ENCODE measurements around the gene PFKFB4.
"Not testable (repeated sequence)": the region's sequence is repeated elsewhere in the genome, so short reads cannot be mapped to it uniquely, and the experiment has no call there.

PFKFB4 gene

GRCh38 chr3:48492461-48493202 lies 64.0 kb downstream of the PFKFB4 start:
- DNase-seq (ENCODE audit: low read depth in 2 of 2): no peak

- no peak for DNase-seq (ENCODE audit: low read depth in 2 of 2)
Measured at GRCh38 chr3:48486952-48487351, 69.7 kb downstream of the PFKFB4 start.

- not testable (repeated sequence) for DNase-seq (ENCODE audit: low read depth in 2 of 2)
Measured at GRCh38 chr3:48482822-48483221, 73.8 kb downstream of the PFKFB4 start.

DNA sequence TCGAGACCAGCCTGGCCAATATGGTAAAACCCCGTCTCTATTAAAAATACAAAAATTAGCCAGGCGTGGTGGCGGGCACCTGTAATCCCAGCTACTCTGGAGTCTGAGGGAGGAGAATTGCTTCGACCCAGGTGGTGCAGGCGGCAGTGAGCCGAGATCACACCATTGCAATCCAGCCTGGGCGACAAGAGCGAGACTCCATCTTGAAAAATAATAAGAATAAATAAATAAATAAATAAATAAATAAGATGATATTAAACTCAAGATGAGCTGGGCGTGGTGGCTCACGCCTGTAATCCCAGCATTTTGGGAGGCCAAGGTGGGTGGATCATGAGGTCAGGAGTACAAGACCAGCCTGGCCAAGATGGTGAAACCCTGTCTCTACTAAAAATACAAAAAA lies 75.7 kb downstream of the PFKFB4 start:
- not testable (repeated sequence) for DNase-seq (ENCODE audit: low read depth in 2 of 2)

DNA sequence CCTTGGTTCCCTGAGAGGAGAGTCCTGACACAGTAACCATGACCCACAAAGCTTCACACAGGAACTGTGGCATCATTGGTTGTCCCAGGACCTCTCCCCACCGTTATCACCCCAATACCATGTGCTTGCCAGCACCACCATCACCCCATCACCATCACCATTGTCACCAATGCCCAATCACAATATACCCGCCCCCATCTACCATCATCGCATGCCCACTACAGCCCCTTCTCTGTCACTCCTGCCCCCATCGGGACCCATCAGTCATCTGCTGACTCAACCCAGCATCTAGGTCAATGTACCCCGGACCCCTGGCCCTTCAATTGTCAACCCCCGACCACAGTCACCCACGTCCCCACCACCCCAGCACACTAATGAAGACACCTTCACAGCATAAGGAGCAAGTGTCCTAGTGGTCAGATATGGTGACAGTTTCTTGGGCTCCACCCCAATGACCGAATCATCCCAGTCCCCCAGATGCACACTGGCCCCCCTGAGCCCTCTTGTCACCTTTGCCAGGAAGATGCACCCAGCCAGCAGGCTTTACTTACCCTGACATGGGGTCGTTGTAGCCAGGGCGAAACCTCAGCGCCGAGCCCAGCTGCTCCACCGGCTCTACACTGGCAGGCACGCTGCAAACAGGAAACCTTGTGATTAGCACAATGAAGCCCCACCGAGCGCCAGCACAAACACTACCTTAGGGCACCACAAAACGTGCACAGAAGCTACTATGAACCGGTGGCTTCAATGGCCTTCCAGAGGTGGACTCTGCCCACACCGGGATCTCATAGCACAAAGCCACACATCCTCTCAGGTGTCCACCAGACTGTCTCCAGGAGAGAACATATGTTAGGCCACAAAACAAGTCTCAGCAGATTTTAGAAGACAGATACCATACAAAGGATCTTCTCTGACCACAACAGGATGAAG lies 77.7 kb downstream of the PFKFB4 start:
- DNase-seq (ENCODE audit: low read depth in 2 of 2): no peak

- DNase-seq (ENCODE audit: low read depth in 2 of 2): no peak
Measured at GRCh38 chr3:48477959-48478520, 78.6 kb downstream of the PFKFB4 start.

GRCh38 chr3:48476426-48477053 lies 80.1 kb downstream of the PFKFB4 start:
- DNase-seq (ENCODE audit: low read depth in 2 of 2): no peak

DNA sequence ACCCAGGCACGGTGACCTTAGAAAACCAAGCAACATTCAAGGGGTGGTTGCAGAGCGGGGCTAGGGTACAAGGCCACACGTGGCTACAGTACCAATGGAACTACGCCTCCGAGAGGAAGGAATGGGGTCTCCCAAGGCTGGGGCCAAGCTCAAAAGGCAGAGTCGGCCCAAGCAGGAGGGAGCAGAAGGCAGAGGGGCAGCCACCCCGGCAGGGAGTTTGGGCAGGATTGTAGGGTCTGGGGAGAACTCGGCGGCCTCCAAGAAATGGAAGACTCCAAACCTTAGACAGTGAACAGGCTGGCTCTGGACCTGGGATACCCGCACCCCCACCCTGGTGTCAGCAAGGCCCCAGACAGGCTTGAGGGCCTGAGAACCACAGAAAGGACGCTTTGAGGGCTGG lies 81.4 kb downstream of the PFKFB4 start:
- no peak for DNase-seq (ENCODE audit: low read depth in 2 of 2)

- DNase-seq (ENCODE audit: low read depth in 2 of 2): no peak
Measured at GRCh38 chr3:48474619-48475018, 82.0 kb downstream of the PFKFB4 start.

DNA sequence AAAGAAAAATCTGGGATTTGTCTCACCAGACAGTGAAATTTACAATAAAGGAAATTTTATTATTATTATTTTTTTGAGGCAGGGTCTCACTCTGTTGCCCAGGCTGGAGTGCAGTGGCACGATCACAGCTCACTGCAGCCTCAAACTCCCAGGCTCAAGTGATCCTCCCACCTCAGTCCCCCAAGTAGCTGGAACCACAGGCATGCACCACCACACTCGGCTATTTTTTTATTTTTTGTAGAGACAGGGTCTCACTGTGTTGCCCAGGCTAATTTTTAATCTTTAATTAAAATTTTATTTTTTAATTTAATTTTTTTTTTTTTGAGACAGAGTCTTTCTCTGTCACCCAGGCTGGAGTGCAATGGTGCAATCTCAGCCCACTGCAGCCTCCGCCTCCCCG lies 82.6 kb downstream of the PFKFB4 start:
- not testable (repeated sequence) for DNase-seq (ENCODE audit: low read depth in 2 of 2)

DNA sequence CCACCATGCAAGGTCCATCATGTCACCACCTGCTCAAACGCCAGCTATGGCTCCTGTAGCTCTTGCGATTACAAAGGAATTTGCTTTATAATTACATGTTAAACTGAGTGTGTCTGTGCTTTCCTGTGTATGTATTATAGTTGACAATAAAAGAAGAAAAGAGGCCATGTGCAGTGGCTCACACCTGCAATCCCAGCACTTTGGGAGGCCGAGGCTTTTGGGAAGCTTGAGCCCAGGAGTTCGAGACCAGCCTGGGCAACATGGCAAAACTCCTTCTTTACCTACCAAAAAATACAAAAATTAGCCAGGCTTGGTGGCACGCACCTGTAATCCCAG lies 83.0 kb downstream of the PFKFB4 start:
- no peak for DNase-seq (ENCODE audit: low read depth in 2 of 2)

DNA sequence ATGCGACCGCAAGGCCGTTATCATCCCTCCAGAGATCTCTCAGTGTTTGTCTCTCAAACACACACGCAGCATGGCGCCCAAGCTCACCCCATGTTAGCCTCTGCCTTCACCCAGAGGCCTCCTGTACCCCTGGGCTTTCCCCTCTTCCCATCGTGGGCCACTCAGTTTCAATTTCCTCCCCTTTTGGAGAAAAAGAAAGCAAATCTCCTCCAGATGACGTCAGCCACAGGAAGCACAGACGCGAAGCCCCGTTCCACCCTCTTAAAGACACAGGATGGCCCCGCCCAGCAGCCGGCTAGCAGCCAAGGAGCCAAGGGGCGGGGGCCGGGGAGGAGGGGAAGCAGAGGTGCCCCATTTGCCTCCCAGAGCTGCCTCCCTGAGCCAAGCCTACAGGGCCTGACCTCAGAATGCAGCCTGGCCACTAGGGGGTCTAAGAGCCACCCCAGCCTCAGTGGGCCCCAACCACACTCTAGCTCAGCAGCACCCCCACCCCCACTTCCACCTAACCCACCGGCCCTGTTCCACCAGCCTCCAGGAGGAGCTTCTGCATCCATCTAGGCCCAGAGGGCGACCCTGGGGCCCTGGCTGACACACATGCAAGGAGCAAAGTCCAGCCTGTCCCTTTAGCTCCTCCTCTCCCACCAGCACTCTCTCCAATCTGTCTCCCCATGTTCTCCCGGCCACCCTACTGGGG lies 83.5 kb downstream of the PFKFB4 start:
- peak; percentile 93 to 96 for DNase-seq (ENCODE audit: low read depth in 2 of 2)

DNA sequence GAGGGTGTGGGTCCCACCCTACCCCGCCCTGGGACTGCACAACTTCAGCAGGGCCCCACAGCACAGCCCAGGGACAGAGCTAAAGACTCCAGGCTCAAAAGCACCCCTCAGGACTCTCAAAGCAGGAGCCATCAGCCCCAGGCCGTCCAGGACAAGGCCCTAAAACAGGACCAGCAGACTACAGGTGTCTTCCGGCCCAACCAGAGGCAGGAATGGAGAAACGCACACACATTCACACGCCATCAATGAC lies 84.0 kb downstream of the PFKFB4 start:
- DNase-seq (ENCODE audit: low read depth in 2 of 2): no peak

GRCh38 chr3:48470286-48470685 lies 86.3 kb downstream of the PFKFB4 start:
- DNase-seq (ENCODE audit: low read depth in 2 of 2): no peak

- DNase-seq (ENCODE audit: low read depth in 2 of 2): no peak
Measured at GRCh38 chr3:48469046-48469915, 87.3 kb downstream of the PFKFB4 start.

DNA sequence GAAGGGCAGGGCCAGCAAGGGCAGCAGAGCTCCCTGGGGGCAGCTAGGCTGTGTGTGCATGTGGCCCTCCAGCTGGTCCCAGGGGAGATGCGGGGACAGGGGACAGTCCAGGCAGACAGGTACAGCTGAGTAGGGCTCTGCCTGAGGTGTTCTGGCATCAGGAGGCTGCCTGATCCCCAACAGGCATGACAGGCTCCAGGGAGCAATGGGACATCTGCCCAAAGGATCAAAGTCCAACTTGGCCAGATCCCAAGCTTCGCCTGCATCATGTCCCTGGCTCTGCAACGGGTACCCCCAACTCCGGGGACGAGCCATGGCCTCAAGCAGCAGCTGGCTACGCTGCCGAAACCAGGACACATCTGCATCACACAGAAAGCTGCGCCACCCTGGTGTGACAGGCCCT lies 88.3 kb downstream of the PFKFB4 start:
- DNase-seq (ENCODE audit: low read depth in 2 of 2): no peak
